ENCODE measurements around the gene PSEN2. TPM values are rescaled to one million over a fixed set of nuclear protein-coding genes. Genes with fewer than 3 reads are reported as not detected.

The PSEN2 gene
- total and polyA plus RNA-seq, 2 donors (not counting 3 experiments of a cell fraction or from before 2014, with no cell fraction given): 12.5 to 19.3 TPM

GRCh38 chr1:226915672-226915995 is 45.2 kb downstream of the PSEN2 start:
- Histone ChIP-seq H3K27ac (ENCODE audit: insufficient read depth, low read depth, low read length) (no peak overlapping the region), H3K79me2 (ENCODE audit: control insufficient read depth, insufficient read depth, low read length) (no peaks in the 10 kb centered on the region), H3K4me2 (ENCODE audit: insufficient read depth, low read length) (no peak overlapping the region), H3K36me3 (ENCODE audit: control insufficient read depth in 2 of 2, extremely low read depth in 1 of 2, insufficient read depth in 2 of 2, low read length in 2 of 2) (no peaks in the 10 kb centered on the region), H3K9me1 (replicated peaks; ENCODE audit: control insufficient read depth, extremely low read depth, insufficient read depth, low read length) (no peaks in the 10 kb centered on the region), H3K27me3 (ENCODE audit: control insufficient read depth in 2 of 2, insufficient read depth in 2 of 2, low read length in 2 of 2) (no peaks in the 10 kb centered on the region), H4K20me1 (replicated peaks; ENCODE audit: control insufficient read depth, extremely low read depth, insufficient read depth, low read length) (no peaks in the 10 kb centered on the region), H2AFZ (ENCODE audit: low read depth, low read length) (no peak overlapping the region), H3K9ac (replicated peaks; ENCODE audit: extremely low read depth, insufficient read depth, low read length) (no peak overlapping the region), H3K4me1 (ENCODE audit: control insufficient read depth, extremely low read depth, insufficient read depth, low read length) (no peaks in the 10 kb centered on the region), H3K9me3 (replicated peaks; ENCODE audit: control insufficient read depth, insufficient read depth, low read length) (no peaks in the 10 kb centered on the region), H3K4me3 (replicated peaks in 1 of 3; ENCODE audit: insufficient read depth in 1 of 3, low read depth in 1 of 3, low read length in 3 of 3) (no peak overlapping the region)
- FAIRE-seq (no peak), DNase-seq (ENCODE audit: low read depth, low spot score) (no peak)
- POLR2A ChIA-PET: no interaction called here
- TF ChIP-seq EZH2 (IDR thresholded peaks at IDR 0.05; ENCODE audit: borderline replicate concordance, low read depth, low read length, severe bottlenecking) (no peak), CTCF (IDR thresholded peaks at IDR 0.05; ENCODE audit: extremely low read depth in 1 of 2, insufficient read depth in 1 of 2, low read depth in 1 of 2, low read length in 2 of 2) (no peak), JUN (IDR thresholded peaks at IDR 0.05; ENCODE audit: borderline replicate concordance, insufficient read depth, insufficient read length, low read depth) (no peak), FOS (IDR thresholded peaks at IDR 0.05; ENCODE audit: borderline replicate concordance, insufficient read depth, low read length) (no peak), POLR2AphosphoS5 (IDR thresholded peaks at IDR 0.05; ENCODE audit: insufficient read depth, low read depth, low read length) (no peak), GATA2 (IDR thresholded peaks at IDR 0.05; ENCODE audit: insufficient read depth, insufficient read length, low read depth, low read length) (no peak), MYC (IDR thresholded peaks at IDR 0.05; ENCODE audit: low read depth, low read length) (no peak), POLR2A (IDR thresholded peaks at IDR 0.05; ENCODE audit: low read depth, low read length) (no peak)
- TF ChIP-seq, protein P1, sequence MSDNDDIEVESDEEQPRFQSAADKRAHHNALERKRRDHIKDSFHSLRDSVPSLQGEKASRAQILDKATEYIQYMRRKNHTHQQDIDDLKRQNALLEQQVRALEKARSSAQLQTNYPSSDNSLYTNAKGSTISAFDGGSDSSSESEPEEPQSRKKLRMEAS (IDR thresholded peaks at IDR 0.05; ENCODE audit: insufficient read depth, insufficient read length): no peak
- intact Hi-C loops (cut with micrococcal nuclease): loop anchor here (10.0 kb wide), 1 partner anchor 219 kb away; no protein-coding TSS in a partner anchor
- dilution Hi-C loops (cut with MboI; ENCODE audit: extremely low pct_ligation_motif_present, low sequenced_read_pairs): no loop called here
- BruUV-seq (replicated peaks): no TSS peak
- CTCF ChIA-PET: interaction anchor here (0.8 to 2.7 kb wide), 5 partner anchors 12 to 532 kb away, joined by 3 to 7 read pairs (median 3); no protein-coding TSS in a partner anchor
